OCI-LY1 (cell line): ENCODE measurements around the gene MYO16.

Experiments used
- H2AFZ ChIP-seq: fragments of 200-600 bp; sonication (generic), shearing (Covaris generic); 2 replicates; pipeline ENCODE4 v1.6.0; 2014; ENCODE audit warnings: antibody characterized with exemption, mild to moderate bottlenecking, low read length
- H3F3A ChIP-seq: fragments of 200-600 bp; sonication (generic), shearing (Covaris generic); 2 replicates; pipeline ENCODE4 v1.6.0; 2014; ENCODE audit warnings: mild to moderate bottlenecking, antibody characterized with exemption, low read length, moderate library complexity; ENCODE audit not compliant: insufficient read depth
- H3K27ac ChIP-seq: fragments of 200-600 bp; sonication (generic); 2 replicates; pipeline ENCODE4 v1.5.1; 2014; ENCODE audit warnings: low read length, mixed run types, mild to moderate bottlenecking, low read depth; ENCODE audit not compliant: poor library complexity, severe bottlenecking
- H3K27me3 ChIP-seq: fragments of 200-600 bp; sonication (generic); 2 replicates; pipeline ENCODE4 v1.6.0; 2014; ENCODE audit warnings: antibody characterized with exemption, mild to moderate bottlenecking, low read length, moderate library complexity; ENCODE audit not compliant: insufficient read depth
- H3K36me3 ChIP-seq: fragments of 200-600 bp; sonication (generic); 2 replicates; pipeline ENCODE4 v1.6.1; 2014; ENCODE audit warnings: mild to moderate bottlenecking, antibody characterized with exemption, low read length, moderate library complexity, mixed read lengths; ENCODE audit not compliant: insufficient read depth
- H3K4me1 ChIP-seq: fragments of 200-600 bp; sonication (generic); 2 replicates; pipeline ENCODE4 v1.5.1; 2014; ENCODE audit warnings: mild to moderate bottlenecking, low read length, moderate library complexity; ENCODE audit not compliant: insufficient read depth, severe bottlenecking
- H3K4me2 ChIP-seq: fragments of 200-600 bp; sonication (generic), shearing (Covaris generic); 2 replicates; pipeline ENCODE4 v1.6.1; 2014; ENCODE audit warnings: low read length
- H3K4me3 ChIP-seq: fragments of 200-600 bp; sonication (generic); 2 replicates; pipeline ENCODE4 v1.5.1; 2014; ENCODE audit warnings: low read length, low read depth, mild to moderate bottlenecking, mixed read lengths; ENCODE audit not compliant: poor library complexity, severe bottlenecking
- H3K79me2 ChIP-seq: fragments of 200-600 bp; shearing (Covaris generic); 2 replicates; pipeline ENCODE4 v1.6.1; 2016; ENCODE audit warnings: mixed run types, low read length, mixed read lengths; ENCODE audit not compliant: insufficient read depth
- H3K9ac ChIP-seq: fragments of 200-600 bp; sonication (generic), shearing (Covaris generic); 2 replicates; pipeline ENCODE4 v1.6.1; 2014; ENCODE audit warnings: mild to moderate bottlenecking, low read length, mixed read lengths
- H3K9me2 ChIP-seq: fragments of 200-600 bp; sonication (generic), shearing (Covaris generic); 2 replicates; pipeline ENCODE4 v1.6.1; 2014; ENCODE audit warnings: low read depth, mild to moderate bottlenecking, low read length, mixed read lengths
- H3K9me3 ChIP-seq: fragments of 200-600 bp; shearing (Covaris generic); 2 replicates; pipeline ENCODE4 v1.6.1; 2014; ENCODE audit warnings: low read length, mixed read lengths
- H4K20me1 ChIP-seq: fragments of 200-600 bp; sonication (generic), shearing (Covaris generic); 2 replicates; pipeline ENCODE4 v1.6.0; 2016; ENCODE audit warnings: mild to moderate bottlenecking, low read length; ENCODE audit not compliant: insufficient read depth
- EZH2 ChIP-seq: fragments of 200-600 bp; sonication (generic), shearing (Covaris generic); IDR thresholded peaks from 2 replicates; pipeline ENCODE4 v1.8.0; 2017; ENCODE audit warnings: borderline replicate concordance, mixed run types, mild to moderate bottlenecking, antibody characterized with exemption, low read length, moderate library complexity, mixed read lengths
- TF ChIP-seq, protein P1 (sequence below): fragments of 200-600 bp; sonication (generic), shearing (Covaris generic); IDR thresholded peaks from 2 replicates; pipeline ENCODE4 v1.5.1; 2017; ENCODE audit warnings: mild to moderate bottlenecking, antibody characterized with exemption, low read length, moderate library complexity, mixed read lengths

MYO16 gene

DNA sequence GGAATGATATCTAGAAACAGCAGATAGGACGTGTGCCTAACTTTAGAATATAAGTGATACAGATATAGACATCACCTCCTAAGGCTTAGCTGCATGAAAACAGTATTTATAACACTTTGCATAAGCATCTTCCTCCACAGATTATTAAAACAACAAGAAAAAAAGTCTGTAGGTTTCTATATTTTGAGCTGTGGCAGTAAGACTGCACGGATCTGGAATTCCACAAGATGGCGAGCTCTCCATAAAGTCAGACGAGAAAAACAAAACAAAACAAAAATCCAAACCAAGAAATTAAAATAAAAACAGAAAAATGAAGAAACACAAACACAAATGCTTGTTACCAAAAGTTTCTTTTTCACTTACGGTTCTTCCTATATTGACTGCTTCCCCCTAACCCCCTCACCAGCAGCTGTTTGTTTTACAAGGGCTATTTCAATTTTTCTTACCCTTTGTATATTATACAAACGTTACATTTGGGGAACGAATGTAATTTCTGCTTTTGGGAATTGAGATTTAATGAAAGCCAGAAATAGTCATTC is 285.8 kb downstream of the MYO16 start:
- H3K4me3 ChIP-seq, result no peak overlapping the region
- H3K9me2 ChIP-seq, result no peaks in the 10 kb centered on the region
- no peaks in the 10 kb centered on the region for H3K79me2 ChIP-seq
- H3K9ac ChIP-seq, result no peak overlapping the region
- H3K27ac ChIP-seq, result no peak overlapping the region
- no peak overlapping the region for H3K4me2 ChIP-seq
- peaks cover 11% of the 10 kb centered on the region for H3K4me1 ChIP-seq
- no peaks in the 10 kb centered on the region for H3K27me3 ChIP-seq
- no peaks in the 10 kb centered on the region for H3K9me3 ChIP-seq
- no peak overlapping the region for H2AFZ ChIP-seq
- H3F3A ChIP-seq, result no peaks in the 10 kb centered on the region
- H3K36me3 ChIP-seq, result no peaks in the 10 kb centered on the region
- H4K20me1 ChIP-seq, result no peaks in the 10 kb centered on the region
- TF ChIP-seq, protein P1, sequence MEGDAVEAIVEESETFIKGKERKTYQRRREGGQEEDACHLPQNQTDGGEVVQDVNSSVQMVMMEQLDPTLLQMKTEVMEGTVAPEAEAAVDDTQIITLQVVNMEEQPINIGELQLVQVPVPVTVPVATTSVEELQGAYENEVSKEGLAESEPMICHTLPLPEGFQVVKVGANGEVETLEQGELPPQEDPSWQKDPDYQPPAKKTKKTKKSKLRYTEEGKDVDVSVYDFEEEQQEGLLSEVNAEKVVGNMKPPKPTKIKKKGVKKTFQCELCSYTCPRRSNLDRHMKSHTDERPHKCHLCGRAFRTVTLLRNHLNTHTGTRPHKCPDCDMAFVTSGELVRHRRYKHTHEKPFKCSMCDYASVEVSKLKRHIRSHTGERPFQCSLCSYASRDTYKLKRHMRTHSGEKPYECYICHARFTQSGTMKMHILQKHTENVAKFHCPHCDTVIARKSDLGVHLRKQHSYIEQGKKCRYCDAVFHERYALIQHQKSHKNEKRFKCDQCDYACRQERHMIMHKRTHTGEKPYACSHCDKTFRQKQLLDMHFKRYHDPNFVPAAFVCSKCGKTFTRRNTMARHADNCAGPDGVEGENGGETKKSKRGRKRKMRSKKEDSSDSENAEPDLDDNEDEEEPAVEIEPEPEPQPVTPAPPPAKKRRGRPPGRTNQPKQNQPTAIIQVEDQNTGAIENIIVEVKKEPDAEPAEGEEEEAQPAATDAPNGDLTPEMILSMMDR, result peak; percentile 14; the same call in 1 of the 2 replicates
- no peak for TF ChIP-seq EZH2

DNA sequence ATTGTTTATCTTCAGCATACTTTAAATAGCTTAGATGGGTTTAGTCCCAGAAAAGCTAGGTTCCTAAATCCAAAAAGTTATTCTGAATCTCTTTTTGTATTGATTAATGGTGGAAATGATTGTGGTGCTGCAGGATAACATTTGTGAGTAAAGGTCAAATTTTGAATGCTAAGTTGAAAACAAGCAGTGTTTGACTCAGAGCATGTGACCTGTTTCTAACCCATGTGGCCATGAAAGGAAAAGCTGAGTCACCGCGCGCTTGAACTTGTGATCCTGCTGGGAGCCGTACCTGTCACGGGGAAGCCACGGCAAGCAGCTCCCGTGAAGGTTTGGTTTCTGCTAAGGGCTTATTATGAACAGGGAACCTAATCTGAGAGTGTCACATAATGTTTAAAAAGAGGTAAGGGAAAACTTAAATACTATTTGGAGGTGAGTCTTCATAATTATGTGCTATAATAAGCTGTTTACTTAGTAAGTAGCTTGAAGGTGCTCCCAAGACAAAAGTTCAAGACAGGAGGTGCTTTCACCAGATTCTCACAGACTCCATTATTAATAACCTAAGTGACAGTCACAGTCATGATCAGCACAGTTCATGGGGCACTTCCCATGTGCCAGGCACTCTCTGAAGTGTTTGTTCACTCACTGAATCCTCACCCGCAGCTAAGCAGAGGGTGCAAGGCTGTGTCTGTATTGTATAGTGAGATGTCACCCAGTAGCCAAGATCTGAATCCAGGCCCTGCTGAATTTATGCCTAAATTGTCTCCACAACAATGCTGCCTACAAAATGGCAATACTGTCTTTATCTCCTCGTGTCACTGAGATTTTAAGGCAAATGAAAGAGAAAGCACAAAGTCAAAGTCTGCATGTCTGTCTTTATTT is 286.5 kb downstream of the MYO16 start:
- Histone ChIP-seq H3K36me3 (no peaks in the 10 kb centered on the region), H2AFZ (no peak overlapping the region), H3F3A (no peaks in the 10 kb centered on the region), H3K9me3 (no peaks in the 10 kb centered on the region), H3K9me2 (no peaks in the 10 kb centered on the region), H3K9ac (no peak overlapping the region), H3K27me3 (no peaks in the 10 kb centered on the region), H3K4me2 (no peak overlapping the region), H4K20me1 (no peaks in the 10 kb centered on the region), H3K79me2 (no peaks in the 10 kb centered on the region), H3K27ac (no peak overlapping the region), H3K4me1 (peaks cover 11% of the 10 kb centered on the region), H3K4me3 (no peak overlapping the region)
- TF ChIP-seq EZH2, result no peak
- TF ChIP-seq, protein P1, result no peak

DNA sequence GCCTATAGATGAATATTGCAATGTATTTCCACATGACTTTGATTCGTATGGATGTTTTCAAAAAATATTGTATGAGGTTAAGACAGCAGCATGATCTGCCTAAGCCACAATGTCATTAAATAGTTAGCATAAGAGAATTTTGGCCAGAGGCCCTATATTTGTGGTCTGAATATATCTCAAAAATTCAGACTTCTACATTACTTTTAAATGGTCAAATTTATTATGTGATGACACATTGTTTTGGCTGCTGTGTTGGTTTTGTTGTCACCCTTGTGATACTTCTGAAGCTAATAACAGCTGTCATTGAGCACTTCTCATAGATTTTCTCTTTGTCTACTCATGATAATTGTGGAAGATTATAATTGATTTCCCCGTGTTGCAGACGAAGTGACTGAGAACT is 288.2 kb downstream of the MYO16 start:
- Histone ChIP-seq H3K27ac (no peak overlapping the region), H3K4me1 (peaks cover 11% of the 10 kb centered on the region)
- TF ChIP-seq, protein P1, result no peak
- TF ChIP-seq EZH2, result no peak

More for the DNA sequence above, 288.2 kb downstream of the MYO16 start:
- Histone ChIP-seq H2AFZ (no peak overlapping the region), H3K9me3 (no peaks in the 10 kb centered on the region), H3K4me3 (no peak overlapping the region), H3K36me3 (no peaks in the 10 kb centered on the region), H3K9me2 (no peaks in the 10 kb centered on the region), H3K4me2 (no peak overlapping the region), H3K79me2 (no peaks in the 10 kb centered on the region), H4K20me1 (no peaks in the 10 kb centered on the region), H3K9ac (no peak overlapping the region), H3F3A (no peaks in the 10 kb centered on the region), H3K27me3 (no peaks in the 10 kb centered on the region)
